Liver (tissue), 9 donors: Measurements from ENCODE around the gene ZNF20. TPM values are rescaled to one million over a fixed set of nuclear protein-coding genes. Genes with fewer than 3 reads are reported as not detected.

Experiments used
- DNase-seq: peaks from one replicate; pipeline ENCODE4 v3.0.0-alpha.2; 2017; ENCODE audit warnings: low spot score
- H3K27ac ChIP-seq, 2 donors: one replicate each; pipeline ENCODE4 v1.7.0; 2013; ENCODE audit warnings: inconsistent platforms in 2 of 2, low read length in 2 of 2, control low read depth in 1 of 2, low read depth in 1 of 2, mild to moderate bottlenecking in 1 of 2
- H3K27me3 ChIP-seq, 4 donors: one replicate each; pipeline versions ENCODE4 v1.6.1 to v1.7.0; 2013; ENCODE audit warnings: low read length in 3 of 4, inconsistent platforms in 1 of 4, mild to moderate bottlenecking in 1 of 4, moderate library complexity in 1 of 4; ENCODE audit not compliant: control insufficient read depth in 4 of 4, insufficient read depth in 4 of 4
- H3K36me3 ChIP-seq, 4 donors: one replicate each; pipeline versions ENCODE4 v1.6.1 to v1.7.0; 2013; ENCODE audit warnings: low read length in 3 of 4, mild to moderate bottlenecking in 3 of 4, low read depth in 1 of 4, moderate library complexity in 1 of 4; ENCODE audit not compliant: control insufficient read depth in 4 of 4, insufficient read depth in 3 of 4
- H3K4me1 ChIP-seq, 4 donors: one replicate each; pipeline versions ENCODE4 v1.6.1 to v1.7.0; 2013; ENCODE audit warnings: low read length in 3 of 4, mild to moderate bottlenecking in 3 of 4, moderate library complexity in 1 of 4; ENCODE audit not compliant: control insufficient read depth in 4 of 4, insufficient read depth in 4 of 4
- H3K4me3 ChIP-seq, 3 donors: one replicate each; pipeline versions ENCODE4 v1.6.1 to v1.7.0; 2013; ENCODE audit warnings: low read length in 3 of 3, control low read depth in 1 of 3, low read depth in 1 of 3, mild to moderate bottlenecking in 1 of 3
- H3K9ac ChIP-seq, 2 donors: one replicate each; pipeline ENCODE4 v1.7.0; 2013; ENCODE audit warnings: low read length in 2 of 2, mild to moderate bottlenecking in 2 of 2, moderate library complexity in 2 of 2, control low read depth in 1 of 2, low read depth in 1 of 2
- H3K9me3 ChIP-seq, 4 donors: one replicate each; pipeline versions ENCODE4 v1.6.1 to v1.7.0; 2013; ENCODE audit warnings: low read length in 3 of 4; ENCODE audit not compliant: control insufficient read depth in 4 of 4
- EGR1 ChIP-seq, 2 donors: IDR thresholded peaks; 2 replicates each; pipeline ENCODE4 v1.6.1; 2016 to 2018; ENCODE audit warnings: antibody characterized with exemption in 2 of 2, low read depth in 2 of 2
- FOXA1 ChIP-seq: IDR thresholded peaks from 2 replicates; pipeline ENCODE4 v1.6.1; 2016; ENCODE audit warnings: antibody characterized with exemption
- FOXA2 ChIP-seq: IDR thresholded peaks from 2 replicates; pipeline ENCODE4 v1.6.1; 2016; ENCODE audit warnings: antibody characterized with exemption
- GABPA ChIP-seq, 2 donors: IDR thresholded peaks in 1 of 2; conservative IDR thresholded peaks in 1 of 2; 2 replicates each; pipeline ENCODE4 v1.6.1; 2016; ENCODE audit warnings: antibody characterized with exemption in 2 of 2, mild to moderate bottlenecking in 1 of 2, moderate library complexity in 1 of 2
- HNF4A ChIP-seq, 2 donors: conservative IDR thresholded peaks; 2 replicates each; pipeline ENCODE4 v1.6.1; 2016; ENCODE audit warnings: antibody characterized with exemption in 2 of 2, mild to moderate bottlenecking in 2 of 2
- HNF4G ChIP-seq: IDR thresholded peaks from 2 replicates; pipeline ENCODE4 v1.6.1; 2016; ENCODE audit warnings: antibody characterized with exemption
- JUND ChIP-seq, 2 donors: IDR thresholded peaks; 2 replicates each; pipeline ENCODE4 v1.6.1; 2016; ENCODE audit warnings: antibody characterized with exemption in 2 of 2
- NR2F2 ChIP-seq: IDR thresholded peaks from 2 replicates; pipeline ENCODE4 v1.6.1; 2016; ENCODE audit warnings: antibody characterized with exemption
- RAD21 ChIP-seq, 2 donors: IDR thresholded peaks; 2 replicates each; pipeline ENCODE4 v1.6.1; 2016; ENCODE audit warnings: antibody characterized with exemption in 2 of 2, mild to moderate bottlenecking in 2 of 2
- RXRA ChIP-seq, 2 donors: IDR thresholded peaks; 2 replicates each; pipeline ENCODE4 v1.6.1; 2017 to 2018; ENCODE audit warnings: antibody characterized with exemption in 2 of 2, mild to moderate bottlenecking in 1 of 2
- SP1 ChIP-seq: IDR thresholded peaks from 2 replicates; pipeline ENCODE4 v1.6.1; 2018; ENCODE audit warnings: antibody characterized with exemption, mild to moderate bottlenecking
- TAF1 ChIP-seq: conservative IDR thresholded peaks from 2 replicates; pipeline ENCODE4 v1.6.1; 2016; ENCODE audit warnings: antibody characterized with exemption, mild to moderate bottlenecking
- YY1 ChIP-seq: IDR thresholded peaks from 2 replicates; pipeline ENCODE4 v1.6.1; 2016; ENCODE audit warnings: antibody characterized with exemption, mild to moderate bottlenecking
- WGBS: extraction: QIAGEN DNeasy Blood & Tissue Kit; methylation state at CpG from one replicate; pipeline ENCODE4 v1.1.7; 2013; 5-methylcytosine and 5-hydroxymethylcytosine counted together
- polyA plus RNA-seq, 2 donors: library from polyadenylated mRNA; stranded (reverse) in 1 of 2; unstranded in 1 of 2; fragments of 200-250 nt in 1 of 2; fragments of >200 nt in 1 of 2; fragmentation: Nextera tagmentation in 1 of 2; extraction: Ambion mirVana in 1 of 2; gene quantifications; one replicate each; pipeline versions ENCODE4 v1.2.1 to v1.2.3, GENCODE V29; 2013 to 2015
- total RNA-seq, 2 donors: library from RNA; depleted of rRNA; stranded (reverse); fragments of >200 nt; gene quantifications; one replicate each; pipeline ENCODE4 v1.2.3, GENCODE V29; 2014
- TF ChIP-seq, protein P1 (sequence below): IDR thresholded peaks from 2 replicates; pipeline ENCODE4 v1.6.1; 2016; ENCODE audit warnings: antibody characterized with exemption
- TF ChIP-seq, protein P2 (sequence below): IDR thresholded peaks from 2 replicates; pipeline ENCODE4 v1.6.1; 2016; ENCODE audit warnings: antibody characterized with exemption, mild to moderate bottlenecking
- TF ChIP-seq, protein P3 (sequence below): IDR thresholded peaks from 2 replicates; pipeline ENCODE4 v1.6.1; 2016; ENCODE audit warnings: antibody characterized with exemption
- TF ChIP-seq, protein P4 (sequence below): IDR thresholded peaks from 2 replicates; pipeline ENCODE4 v1.6.1; 2016; ENCODE audit warnings: antibody characterized with exemption
- TF ChIP-seq, protein P5 (sequence below): fragments of 150-350 bp; IDR thresholded peaks from 2 replicates; pipeline ENCODE4 v1.5.1; 2017; ENCODE audit warnings: improper control_type of control experiment, low read depth, low read length; ENCODE audit not compliant: missing input control
- donor health status: healthy.
- donor health status: healthy.
- donor health status: healthy.
- donor health status: healthy.
- donor health status: healthy.

The ZNF20 gene
- total and polyA plus RNA-seq, 4 donors: 0.13 to 1.8 (median 1.1) TPM

DNA sequence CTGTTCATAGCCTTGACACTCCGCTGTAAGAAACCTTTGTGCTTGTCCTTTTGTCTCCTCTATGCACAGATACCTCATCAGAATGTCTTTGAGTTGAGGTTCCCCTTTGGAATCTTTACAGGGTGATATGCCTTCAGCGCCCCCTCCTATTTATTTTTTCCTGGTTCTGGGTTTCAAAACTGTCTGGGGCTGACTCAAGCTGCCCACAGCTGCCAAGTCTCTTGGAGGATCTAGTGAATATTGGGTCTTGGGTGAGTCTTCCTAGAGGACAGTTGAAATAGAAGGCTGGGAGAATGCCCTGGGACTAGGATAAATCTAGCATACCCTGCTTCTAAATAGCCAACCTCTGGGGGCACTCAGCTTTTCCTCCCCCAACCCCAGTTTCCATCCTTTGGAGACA lies 23.7 kb upstream of the ZNF20 start (continued):
- TF ChIP-seq FOXA2 (no peak), NR2F2 (no peak), HNF4G (no peak)
- TF ChIP-seq, protein P1, sequence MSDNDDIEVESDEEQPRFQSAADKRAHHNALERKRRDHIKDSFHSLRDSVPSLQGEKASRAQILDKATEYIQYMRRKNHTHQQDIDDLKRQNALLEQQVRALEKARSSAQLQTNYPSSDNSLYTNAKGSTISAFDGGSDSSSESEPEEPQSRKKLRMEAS: no peak

DNA sequence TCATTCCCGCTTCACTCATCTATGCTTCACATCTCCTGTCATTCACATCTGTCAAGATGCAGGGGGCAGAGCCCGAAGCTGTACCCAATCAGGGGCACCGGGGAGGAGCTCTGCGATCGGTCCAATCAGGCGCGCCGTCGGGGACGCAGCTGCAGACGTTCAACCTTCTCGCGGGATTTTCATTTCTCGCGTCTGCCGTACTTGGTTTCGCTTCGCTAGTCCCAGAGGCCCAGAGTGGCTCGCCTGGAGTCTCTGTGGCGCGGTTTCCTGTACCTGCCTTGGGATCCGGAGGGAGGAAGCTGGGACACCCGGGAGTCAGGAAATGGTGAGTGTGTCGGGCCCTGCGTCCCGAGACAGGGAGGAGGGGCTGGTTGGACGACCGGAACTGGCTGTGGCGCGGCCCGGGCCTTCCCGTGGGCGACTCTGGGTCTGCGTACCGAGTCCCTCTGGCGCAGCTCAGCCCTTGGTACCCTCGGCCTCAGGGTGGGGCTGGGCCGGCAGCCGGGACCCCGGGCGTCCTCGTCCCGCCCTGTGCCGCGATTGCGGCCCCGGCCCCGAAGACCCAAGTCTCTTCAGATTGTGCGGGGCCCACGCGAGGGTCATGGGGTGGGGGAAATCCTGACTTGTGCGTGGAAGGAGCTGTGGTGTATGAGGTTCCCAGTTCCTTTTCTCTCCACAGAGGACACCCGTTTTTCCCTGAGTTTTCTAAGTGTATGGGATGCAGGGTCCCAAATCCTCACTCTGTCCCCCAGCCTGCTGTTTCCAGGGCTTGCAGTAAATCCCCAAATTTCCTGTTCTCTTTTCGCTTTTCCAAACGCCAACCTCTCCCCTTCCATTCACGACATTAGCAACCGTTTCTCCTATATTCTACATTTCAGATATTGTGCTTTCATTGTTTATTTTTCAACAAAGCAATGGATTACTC lies 23.0 kb upstream of the ZNF20 start, which contains the start of gene ZNF136:
Gene ZNF136, plus strand, starts transcription at position 215 of the 925 bp plus-strand sequence. Its CDS starts 108 bp downstream, at position 323.
- Histone ChIP-seq H3K4me1 (peaks cover 7 to 19% (median 12%) of the 10 kb centered on the region in 4 donors), H3K9me3 (peaks cover 0 to 2% (median 0%) of the 10 kb centered on the region in 4 donors), H3K27me3 (no peaks in the 10 kb centered on the region), H3K9ac (peak within 1 kb of the TSS; percentile 86 to 93), H3K36me3 (peaks cover 0 to 7% (median under 1%) of the 10 kb centered on the region in 4 donors), H3K27ac (peak within 1 kb of the TSS; percentile 90 to 96), H3K4me3 (peak within 1 kb of the TSS; percentile 93 to 97 (median 96))
- peak; percentile 65 for TF ChIP-seq SP1
- TF ChIP-seq EGR1 (IDR thresholded peaks at IDR 0.05; ENCODE audit: low read depth in 2 of 2): no peak
- TF ChIP-seq FOXA1: no peak
- no peak for TF ChIP-seq TAF1
- TF ChIP-seq, protein P2, sequence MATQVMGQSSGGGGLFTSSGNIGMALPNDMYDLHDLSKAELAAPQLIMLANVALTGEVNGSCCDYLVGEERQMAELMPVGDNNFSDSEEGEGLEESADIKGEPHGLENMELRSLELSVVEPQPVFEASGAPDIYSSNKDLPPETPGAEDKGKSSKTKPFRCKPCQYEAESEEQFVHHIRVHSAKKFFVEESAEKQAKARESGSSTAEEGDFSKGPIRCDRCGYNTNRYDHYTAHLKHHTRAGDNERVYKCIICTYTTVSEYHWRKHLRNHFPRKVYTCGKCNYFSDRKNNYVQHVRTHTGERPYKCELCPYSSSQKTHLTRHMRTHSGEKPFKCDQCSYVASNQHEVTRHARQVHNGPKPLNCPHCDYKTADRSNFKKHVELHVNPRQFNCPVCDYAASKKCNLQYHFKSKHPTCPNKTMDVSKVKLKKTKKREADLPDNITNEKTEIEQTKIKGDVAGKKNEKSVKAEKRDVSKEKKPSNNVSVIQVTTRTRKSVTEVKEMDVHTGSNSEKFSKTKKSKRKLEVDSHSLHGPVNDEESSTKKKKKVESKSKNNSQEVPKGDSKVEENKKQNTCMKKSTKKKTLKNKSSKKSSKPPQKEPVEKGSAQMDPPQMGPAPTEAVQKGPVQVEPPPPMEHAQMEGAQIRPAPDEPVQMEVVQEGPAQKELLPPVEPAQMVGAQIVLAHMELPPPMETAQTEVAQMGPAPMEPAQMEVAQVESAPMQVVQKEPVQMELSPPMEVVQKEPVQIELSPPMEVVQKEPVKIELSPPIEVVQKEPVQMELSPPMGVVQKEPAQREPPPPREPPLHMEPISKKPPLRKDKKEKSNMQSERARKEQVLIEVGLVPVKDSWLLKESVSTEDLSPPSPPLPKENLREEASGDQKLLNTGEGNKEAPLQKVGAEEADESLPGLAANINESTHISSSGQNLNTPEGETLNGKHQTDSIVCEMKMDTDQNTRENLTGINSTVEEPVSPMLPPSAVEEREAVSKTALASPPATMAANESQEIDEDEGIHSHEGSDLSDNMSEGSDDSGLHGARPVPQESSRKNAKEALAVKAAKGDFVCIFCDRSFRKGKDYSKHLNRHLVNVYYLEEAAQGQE: peak; percentile 33
- TF ChIP-seq RAD21 (IDR thresholded peaks at IDR 0.05): peak; percentile 17 to 33
- no peak for TF ChIP-seq HNF4G
- TF ChIP-seq RXRA (IDR thresholded peaks at IDR 0.05): no peak
- peak; percentile 56 to 77 for TF ChIP-seq GABPA (IDR thresholded peaks at IDR 0.05 in 1 of 2, conservative IDR thresholded peaks at IDR 0.05 in 1 of 2)
- TF ChIP-seq, protein P3, sequence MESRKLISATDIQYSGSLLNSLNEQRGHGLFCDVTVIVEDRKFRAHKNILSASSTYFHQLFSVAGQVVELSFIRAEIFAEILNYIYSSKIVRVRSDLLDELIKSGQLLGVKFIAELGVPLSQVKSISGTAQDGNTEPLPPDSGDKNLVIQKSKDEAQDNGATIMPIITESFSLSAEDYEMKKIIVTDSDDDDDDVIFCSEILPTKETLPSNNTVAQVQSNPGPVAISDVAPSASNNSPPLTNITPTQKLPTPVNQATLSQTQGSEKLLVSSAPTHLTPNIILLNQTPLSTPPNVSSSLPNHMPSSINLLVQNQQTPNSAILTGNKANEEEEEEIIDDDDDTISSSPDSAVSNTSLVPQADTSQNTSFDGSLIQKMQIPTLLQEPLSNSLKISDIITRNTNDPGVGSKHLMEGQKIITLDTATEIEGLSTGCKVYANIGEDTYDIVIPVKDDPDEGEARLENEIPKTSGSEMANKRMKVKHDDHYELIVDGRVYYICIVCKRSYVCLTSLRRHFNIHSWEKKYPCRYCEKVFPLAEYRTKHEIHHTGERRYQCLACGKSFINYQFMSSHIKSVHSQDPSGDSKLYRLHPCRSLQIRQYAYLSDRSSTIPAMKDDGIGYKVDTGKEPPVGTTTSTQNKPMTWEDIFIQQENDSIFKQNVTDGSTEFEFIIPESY: peak; percentile 99
- no peak for TF ChIP-seq FOXA2
- TF ChIP-seq, protein P4, sequence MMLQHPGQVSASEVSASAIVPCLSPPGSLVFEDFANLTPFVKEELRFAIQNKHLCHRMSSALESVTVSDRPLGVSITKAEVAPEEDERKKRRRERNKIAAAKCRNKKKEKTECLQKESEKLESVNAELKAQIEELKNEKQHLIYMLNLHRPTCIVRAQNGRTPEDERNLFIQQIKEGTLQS: no peak
- no peak for TF ChIP-seq HNF4A (conservative IDR thresholded peaks at IDR 0.05)
- TF ChIP-seq JUND (IDR thresholded peaks at IDR 0.05): no peak
- TF ChIP-seq NR2F2: peak; percentile 44
- TF ChIP-seq, protein P1: peak; percentile 56
- TF ChIP-seq YY1: peak; percentile 71
- TF ChIP-seq, protein P5, sequence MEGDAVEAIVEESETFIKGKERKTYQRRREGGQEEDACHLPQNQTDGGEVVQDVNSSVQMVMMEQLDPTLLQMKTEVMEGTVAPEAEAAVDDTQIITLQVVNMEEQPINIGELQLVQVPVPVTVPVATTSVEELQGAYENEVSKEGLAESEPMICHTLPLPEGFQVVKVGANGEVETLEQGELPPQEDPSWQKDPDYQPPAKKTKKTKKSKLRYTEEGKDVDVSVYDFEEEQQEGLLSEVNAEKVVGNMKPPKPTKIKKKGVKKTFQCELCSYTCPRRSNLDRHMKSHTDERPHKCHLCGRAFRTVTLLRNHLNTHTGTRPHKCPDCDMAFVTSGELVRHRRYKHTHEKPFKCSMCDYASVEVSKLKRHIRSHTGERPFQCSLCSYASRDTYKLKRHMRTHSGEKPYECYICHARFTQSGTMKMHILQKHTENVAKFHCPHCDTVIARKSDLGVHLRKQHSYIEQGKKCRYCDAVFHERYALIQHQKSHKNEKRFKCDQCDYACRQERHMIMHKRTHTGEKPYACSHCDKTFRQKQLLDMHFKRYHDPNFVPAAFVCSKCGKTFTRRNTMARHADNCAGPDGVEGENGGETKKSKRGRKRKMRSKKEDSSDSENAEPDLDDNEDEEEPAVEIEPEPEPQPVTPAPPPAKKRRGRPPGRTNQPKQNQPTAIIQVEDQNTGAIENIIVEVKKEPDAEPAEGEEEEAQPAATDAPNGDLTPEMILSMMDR: no peak
- peak; percentile 88 for DNase-seq
- WGBS: under 1% methylated on average over 57 of the region's 57 CpGs
